HG02938 (cell line): ENCODE data around the gene ARHGEF19.
"Not testable (repeated sequence)": the region's sequence is repeated elsewhere in the genome, so short reads cannot be mapped to it uniquely, and the experiment has no call there.

Source experiments
- ATAC-seq: cut with Tn5 transposase; IDR thresholded peaks from one replicate; pipeline ENCODE4 v1.9.1; 2021; ENCODE audit warnings: mild to moderate bottlenecking, moderate library complexity; ENCODE audit not compliant: unreplicated experiment

The ARHGEF19 gene

DNA sequence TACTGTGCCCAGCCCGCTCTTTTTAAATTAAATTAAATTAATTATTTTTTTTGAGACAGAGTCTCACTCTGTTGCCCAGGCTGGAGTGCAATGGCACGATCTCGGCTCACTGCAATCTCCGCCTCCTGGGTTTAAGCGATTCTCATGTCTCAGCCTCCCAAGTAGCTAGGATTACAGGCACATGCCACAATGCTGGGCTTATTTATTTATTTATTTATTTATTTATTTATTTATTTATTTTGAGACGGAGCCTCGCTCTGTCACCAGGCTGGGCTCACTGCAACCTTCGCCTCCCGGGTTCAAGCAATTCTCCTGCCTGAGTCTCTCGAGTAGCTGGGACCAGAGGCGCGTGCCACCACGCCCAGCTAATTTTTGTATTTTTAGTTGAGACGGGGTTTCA lies 10.3 kb upstream of the ARHGEF19 start:
- ATAC-seq: not testable (repeated sequence)

DNA sequence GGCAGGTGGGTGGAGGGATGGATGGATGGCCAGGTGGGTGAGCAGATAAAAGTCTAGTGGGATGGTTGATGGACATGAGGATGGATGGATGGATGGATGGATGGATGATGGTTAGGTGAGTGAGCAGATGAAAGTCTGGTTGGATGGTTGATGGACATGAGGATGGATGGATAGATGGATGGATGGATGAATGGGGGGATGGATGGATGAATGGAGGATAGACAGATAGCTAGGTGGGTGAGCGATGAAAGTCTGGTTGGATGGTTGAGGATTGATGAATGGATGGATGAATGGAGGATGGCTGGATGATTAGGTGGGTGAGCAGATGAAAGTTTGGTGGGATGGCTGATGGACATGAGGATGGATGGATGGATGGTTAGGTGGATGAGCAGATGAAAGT lies 9.0 kb upstream of the ARHGEF19 start:
- no peak for ATAC-seq

DNA sequence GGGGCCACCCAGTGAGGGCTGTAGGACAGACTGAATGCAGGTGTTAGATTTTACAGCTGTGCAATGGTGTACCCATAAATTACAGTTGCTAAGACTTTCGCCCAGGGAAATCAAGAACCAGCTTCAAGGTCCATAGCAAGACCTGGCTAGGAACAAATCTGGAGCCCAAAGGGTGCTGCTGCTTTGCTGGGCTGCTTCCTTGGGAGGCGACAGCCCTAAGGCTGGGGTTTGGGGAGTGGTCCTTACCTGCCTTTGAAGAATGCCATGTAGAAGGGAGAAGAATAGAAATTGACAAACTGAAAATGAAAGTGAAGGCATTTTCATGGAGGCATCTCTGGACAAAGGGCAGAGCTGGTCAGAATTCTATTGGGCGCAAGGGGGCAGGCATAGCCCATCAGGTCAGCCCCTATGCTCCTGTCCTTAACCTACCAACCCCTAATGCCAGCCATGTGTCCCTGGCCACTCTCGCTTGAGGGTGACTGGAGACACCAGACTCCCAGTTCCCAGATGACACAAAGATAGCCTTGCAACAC lies 7.6 kb upstream of the ARHGEF19 start:
- ATAC-seq: no peak

DNA sequence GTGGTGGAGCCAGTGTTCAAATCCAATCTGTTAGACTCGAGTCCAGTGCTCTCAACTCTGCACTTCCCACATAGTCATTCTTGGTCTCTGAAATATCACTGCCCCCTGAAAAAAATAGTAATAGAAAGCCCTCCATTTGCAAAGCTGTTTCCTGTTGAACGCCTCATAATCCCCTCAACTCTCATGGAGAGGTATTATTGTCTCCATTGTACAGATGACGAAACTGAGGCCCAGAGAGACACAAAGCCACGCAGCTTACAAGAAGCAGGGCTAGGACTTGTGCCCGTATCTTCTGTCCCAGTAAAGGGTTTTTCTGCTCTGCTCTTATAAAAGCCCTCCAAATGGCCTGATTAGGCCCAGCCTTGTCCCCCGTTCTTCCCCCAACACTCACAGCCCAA lies 6.2 kb upstream of the ARHGEF19 start:
- ATAC-seq: no peak

DNA sequence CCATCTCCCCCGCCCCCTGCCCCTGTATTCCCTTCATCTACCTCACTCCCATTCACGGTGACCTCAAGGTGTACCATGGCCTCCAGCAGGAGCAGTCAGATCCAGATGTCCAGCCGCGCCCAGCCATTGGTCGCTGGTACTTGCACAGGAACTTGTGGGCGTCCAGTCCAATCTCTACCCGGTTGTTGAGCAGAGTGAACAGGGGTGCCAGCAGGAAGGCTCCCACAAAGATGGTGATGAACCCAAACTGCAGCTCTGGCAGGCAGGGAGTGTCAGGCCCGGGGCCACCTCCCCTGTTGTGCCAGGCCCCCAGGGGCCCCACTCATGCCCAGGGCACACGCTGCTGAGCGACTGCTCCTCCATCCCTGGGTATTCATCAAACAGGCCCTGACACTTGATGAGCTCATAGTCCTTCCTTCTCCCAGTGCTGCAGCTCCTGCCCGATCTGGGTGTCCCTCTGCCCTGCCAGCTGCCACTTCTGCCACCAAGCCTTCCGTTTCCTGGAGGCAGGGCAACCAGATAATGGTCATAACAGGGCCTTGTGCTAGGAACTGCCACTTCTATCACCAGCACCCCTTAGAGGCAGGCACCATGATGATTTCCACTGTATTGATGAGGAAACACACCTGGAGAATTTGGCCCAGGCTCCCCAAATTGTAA lies 5.7 kb upstream of the ARHGEF19 start:
- ATAC-seq: no peak

DNA sequence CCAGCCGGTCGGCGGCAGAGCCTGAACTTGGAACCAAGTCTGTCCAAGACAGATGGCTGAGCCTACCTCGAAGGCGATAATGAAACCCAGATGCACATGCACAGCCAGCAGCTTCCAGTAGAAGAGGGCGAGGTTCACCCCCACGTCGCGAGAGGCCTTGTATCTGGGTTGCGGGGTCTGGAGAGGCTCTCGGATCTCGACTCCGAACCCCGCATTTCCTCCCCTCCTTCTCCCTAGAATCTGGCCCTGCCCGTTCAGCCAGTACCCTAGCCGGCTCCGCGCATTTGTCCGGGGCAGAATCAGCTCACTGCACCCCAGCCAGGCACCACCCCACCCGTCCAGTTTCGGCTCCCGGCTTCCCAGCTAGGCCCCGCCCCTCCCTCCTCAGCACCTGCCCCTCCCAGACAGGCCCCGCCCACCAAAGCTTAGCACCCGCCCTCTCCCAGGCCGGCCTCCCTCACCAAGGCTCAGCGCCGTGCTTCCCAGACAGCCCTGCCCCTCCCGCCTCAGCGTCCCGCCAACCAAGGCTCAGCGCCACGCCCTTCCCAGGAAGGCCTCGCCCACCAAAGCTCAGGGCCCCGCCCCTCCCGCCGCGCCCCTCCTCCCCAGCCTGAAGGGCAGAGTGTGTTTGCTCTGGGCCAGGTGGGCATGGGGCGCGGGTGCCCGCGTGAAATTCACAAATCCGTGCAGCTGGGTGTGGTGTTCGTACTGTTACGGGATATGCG lies 4.8 kb upstream of the ARHGEF19 start:
- no peak for ATAC-seq

DNA sequence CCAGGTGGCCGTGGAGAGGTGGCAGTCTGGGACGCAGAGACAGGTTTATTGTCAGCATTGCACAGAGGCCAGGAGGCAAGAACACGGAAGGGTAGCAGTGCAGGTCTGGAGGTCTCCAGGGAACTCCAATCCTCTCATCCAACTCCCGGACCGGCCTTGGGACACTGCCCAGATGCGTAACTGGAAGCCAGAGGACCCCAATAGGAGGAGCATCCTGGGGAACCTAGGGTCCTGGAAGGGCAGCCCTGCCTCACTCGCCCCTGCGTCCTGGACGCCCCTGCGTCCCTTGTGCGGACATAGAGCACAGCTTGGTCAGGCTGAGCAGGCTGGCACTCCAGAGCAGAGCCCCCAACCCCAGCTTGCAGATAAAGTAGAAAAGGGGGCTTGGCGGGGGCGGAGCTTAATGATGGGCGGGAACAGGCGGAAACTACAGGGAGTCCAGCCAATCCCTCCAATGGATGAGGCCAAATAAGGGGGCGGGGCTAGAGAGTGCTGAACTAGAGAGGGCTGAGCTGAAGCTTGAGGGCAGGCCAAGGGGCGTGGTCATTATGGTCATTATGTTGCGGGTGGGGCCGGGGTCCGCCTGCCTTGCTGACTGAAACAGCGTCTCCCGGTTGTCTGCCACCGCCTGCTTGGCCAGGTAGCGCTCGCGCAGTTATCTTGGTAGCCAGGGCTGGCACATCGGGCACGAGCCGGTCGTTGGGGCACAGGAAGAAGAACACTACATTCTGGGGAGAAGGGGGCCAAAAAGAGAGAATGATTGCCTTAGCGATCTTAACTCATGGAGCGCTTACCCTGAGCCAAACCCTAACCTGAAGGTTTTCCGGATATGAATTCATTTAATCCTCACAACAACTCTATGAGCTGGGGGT lies 3.7 kb upstream of the ARHGEF19 start:
- ATAC-seq: no peak

DNA sequence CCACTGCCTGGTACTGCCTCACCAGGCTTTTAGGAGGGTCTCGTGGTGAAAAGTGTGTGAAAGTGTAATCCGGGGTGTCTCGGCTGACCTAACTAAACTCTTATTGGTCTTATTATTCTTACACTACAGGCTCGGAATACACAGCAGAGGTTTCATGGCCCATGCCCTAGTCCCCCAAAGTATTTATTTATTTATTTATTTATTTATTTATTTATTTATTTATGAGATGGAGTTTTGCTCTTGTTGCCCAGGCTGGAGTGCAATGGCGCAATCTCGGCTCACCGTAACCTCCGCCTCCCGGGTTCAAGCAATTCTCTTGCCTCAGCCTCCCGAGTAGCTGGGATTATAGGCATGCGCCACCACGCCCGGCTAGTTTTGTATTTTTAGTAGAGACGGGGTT lies 2.8 kb upstream of the ARHGEF19 start:
- ATAC-seq: not testable (repeated sequence)

DNA sequence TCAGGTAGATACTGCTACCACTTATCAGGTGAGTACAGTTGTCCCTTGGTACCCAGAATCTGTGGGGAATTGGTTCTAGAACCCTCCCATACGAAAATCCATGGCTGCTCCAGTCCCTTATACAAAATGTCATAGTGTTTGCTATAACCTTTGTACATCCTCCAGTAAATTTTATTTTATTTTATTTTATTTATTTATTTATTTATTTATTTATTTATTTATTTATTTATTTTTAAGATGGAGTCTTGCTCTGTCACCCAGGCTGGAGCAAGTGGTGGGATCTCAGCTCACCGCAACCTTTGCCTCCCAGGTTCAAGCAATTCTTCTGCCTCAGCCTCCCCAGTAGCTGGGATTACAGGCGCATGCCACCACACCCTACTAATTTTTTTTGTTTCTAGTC lies 1.1 kb upstream of the ARHGEF19 start:
- not testable (repeated sequence) for ATAC-seq

DNA sequence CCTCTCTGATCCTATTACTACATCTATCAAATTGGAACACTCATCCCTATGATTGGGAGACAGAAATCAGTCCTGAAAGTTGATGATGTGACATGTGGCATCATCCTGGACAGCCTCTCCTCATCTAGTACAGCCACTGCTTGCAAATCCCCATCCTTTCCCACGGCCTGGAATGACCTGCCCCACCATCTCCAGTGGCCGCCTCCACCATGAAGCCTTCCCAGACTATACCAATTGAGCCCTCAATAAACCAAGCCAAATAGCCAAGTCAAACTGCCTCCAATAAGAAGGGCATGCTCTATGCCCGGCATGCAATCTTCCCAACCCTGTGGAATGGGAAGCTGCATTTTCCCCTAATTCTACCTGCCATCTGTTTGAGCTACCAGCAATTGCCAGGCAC lies 561 bp upstream of the ARHGEF19 start:
- no peak for ATAC-seq

DNA sequence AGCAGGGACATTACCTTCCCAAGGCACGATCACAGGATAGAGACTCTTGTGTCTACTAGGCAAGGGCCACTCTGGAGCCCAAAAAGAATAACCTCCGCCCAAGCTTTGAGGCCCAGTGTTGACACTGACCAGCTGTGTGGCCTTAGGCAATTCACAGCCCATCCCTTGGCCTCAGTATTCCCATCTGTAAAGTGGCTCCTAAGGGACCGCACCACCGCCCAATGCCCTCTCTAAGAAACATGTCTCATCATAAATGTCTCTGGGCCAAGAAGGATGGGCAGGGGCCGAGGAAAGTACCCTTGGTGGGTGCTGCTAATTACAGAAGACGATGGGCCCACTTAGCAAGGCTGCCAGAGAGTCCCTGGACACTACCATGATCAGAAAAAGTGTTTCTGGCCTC lies 628 bp downstream of the ARHGEF19 start:
- ATAC-seq: no peak

DNA sequence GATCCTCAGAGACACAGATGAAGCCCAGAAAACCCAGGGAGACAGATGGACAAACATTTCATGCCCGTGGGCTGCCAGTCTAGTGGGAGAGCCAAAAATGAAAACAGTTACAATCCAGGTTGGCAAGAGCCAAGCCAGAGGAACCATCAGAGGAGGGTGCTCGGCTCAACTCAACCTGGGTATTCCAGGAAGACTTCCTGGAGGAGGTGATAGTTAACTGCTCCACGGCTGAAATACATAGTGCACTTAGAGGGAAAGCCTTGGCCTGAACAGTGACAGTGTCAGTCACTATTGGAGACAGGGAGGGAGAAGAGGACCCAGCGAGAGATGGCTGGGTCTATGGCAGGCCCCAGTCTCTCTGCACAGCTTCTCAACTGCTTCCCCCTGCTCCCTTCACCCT lies 1.9 kb downstream of the ARHGEF19 start:
- no peak for ATAC-seq

DNA sequence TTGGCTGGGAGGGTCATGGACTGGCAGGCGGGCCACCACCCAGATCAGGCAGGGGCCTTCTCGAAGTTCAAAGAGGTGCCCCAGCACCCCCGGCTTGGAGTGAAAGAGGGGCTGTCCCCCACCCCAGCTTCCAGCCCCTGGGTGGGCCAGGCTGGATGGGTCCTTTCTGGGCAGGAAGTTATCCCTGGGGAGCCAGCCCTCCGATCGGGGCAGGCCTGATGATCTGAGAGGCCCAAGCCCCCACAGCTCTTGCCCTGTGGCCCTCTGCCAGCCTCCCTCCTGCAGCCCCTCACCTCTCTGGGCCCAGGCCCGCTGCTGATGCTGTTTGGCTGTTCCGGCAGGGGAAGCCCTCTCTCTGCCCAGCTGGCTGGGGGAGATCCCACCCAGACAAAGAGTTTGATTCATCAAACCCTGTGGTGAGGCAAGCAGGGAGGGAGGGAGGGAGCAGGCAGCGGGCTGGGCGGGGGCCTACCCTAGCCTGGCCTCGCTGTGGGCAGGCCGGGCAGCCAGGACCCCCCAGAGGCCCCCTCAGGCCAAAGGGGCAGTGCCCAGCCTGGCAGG lies 2.5 kb downstream of the ARHGEF19 start:
- no peak for ATAC-seq

DNA sequence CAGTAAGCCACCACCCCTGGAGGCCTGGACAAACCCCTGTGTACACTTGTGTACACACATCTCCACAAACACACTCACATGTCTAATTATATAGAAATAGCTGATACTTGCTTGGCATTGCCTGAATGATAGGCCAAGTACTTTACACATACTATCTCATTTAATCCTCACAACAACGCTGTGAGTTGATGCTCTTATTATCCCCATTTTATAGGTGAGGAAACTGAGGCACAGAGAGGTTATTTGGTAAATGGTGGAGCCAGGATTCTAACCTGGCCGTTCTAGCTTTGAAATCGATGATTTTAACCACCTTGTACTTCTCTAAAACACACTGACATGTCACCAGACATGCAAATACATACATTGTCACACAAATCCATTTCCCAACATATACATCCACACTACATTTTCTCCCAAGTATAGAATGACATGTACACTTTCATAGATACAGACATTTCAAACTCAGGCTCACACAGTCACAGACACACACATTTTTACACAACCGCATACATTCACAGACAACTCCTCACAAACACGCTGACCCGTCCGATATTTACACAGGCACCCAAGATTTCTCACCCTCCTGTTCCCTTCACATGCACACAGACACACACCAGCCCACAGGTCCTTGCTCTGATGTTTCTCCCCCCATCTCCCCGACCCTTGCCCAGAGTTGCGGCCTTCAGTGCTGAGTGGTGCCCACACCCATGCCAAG lies 3.2 kb downstream of the ARHGEF19 start:
- ATAC-seq: no peak

DNA sequence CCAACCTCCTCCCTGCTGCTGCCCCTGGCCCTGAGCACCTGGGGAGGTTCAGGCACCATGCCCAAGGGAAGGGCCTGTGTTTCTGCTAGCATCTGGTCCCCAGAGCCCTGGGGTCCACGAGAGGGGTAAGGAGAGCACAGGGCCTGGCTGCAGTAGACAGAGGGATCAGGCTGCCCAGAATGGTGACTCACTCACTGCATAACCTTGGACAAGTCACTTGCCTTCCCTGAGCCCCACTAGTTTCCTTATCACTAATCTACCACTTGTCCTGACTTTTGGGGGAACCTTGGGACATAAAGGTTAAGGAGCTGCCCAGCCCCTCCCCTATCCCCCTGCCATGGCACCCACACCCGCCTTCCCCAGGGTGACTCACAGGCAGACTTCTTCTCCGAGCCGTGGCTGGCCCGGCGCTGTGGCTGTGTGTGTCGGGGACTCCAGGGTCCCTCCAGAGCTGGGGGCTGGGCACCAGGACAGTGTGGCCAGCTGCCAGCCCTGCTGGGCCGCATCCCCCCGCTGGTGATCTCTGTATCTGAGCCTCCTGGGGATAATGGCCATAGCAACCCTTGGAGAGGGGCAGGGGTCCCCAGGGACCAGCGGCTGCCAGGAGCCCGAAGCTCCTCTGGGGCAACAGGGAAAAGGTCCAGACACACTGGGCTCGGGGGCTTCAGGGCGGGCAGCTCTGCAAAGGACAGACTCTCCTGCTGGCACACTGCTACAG lies 4.0 kb downstream of the ARHGEF19 start:
- ATAC-seq: no peak

DNA sequence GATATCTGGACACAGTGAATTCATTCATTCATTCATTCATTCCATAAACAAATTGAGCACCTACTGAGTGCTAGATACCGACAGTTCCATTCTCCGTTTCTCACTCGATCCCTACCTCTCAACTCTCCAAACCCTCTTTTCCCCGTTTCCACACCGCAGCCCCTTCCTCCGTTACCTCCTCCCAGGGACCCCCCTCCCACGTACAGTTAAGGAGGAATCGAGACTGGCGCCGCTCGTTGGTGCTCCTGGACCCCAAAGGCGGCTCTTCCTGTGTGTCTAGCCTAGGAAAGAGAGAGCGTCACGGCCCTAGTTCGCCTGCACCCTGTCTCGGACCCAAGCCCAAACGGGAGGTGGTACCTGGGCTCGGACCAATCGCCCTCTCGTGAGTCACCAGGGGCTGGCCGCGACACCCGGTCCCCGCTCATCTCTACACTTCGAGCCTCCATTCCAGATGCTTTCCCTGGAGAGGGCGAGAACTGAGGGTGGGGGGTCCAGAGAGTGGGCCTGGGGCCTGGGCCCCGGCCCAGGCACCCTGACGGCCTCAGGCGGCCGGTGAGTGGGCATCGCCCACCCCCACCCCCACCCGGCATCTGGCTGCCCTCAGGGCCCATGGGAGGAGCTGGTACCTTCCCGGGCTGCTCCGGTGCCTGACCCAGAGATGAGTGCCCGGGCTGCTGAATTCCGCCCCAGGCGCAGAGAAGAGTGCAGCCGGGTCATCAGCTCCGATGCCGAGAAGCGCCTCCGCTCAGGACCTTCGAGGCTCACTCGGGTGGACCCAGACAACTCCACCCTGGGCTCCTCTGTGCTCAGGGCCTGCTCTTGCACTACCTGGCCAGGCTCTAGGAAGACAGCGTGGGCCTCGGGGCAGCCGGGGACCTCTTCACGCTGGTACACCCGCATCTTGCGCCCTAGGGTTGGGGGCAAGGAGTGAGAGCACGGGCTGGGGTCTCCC lies 4.9 kb downstream of the ARHGEF19 start:
- ATAC-seq: no peak

DNA sequence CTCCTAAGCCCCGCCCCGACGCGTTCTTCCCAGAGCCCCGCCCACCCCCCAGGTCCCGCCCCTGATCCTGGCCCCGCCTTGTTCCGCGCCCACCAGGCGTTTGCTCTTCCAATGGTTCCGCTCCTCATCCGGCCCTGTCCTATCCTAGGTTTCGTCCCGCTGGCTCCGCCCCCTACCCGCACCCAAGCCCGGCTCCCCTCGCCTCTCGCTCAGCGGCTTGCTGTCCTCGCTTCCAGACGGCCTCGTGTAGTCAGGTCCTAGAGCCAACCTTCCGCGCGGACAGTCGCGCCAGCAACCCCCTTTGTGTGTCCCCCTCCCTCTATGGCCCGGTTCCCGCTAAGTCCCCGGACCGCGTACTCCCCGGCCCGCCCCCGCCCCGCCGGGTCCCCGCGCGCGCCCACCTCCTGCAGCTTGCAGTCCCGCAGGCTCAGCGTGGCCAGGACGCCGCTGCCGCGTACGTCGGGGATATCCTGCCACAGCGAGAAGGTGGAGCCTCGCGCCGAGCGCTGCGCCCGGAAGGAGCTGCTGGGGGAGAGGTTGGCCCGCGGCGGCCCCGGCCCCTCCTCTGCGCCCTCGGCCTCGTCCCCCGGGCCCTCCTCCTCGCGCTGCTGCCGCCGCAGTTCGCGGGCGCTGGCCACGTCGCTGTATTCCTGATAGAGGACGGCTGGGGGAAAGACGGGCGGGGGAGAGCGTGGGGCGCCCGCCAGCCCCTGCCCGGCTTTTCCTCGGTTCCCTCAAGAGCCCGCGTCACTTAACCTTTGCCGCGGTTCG lies 5.7 kb downstream of the ARHGEF19 start:
- ATAC-seq: peak; percentile 63
